Kidney epithelial cell (primary cell): Measurements from ENCODE around the gene HS3ST6. TPM values are rescaled to one million over a fixed set of nuclear protein-coding genes. Genes with fewer than 3 reads are reported as not detected.
"Not testable (repeated sequence)": the region's sequence is repeated elsewhere in the genome, so short reads cannot be mapped to it uniquely, and the experiment has no call there.

Experiments used
- DNase-seq: peaks from one replicate; pipeline ENCODE4 v3.0.0-alpha.2; 2010; ENCODE audit warnings: low read depth
- H3K27me3 ChIP-seq: 2 replicates; pipeline ENCODE4 v1.6.0; 2011; ENCODE audit warnings: low read length; ENCODE audit not compliant: control insufficient read depth, insufficient read depth
- H3K36me3 ChIP-seq: 2 replicates; pipeline ENCODE4 v1.5.1; 2011; ENCODE audit warnings: low read length; ENCODE audit not compliant: control insufficient read depth, insufficient read depth
- H3K4me3 ChIP-seq: 2 replicates; pipeline ENCODE4 v1.5.1; 2011; ENCODE audit warnings: low read depth, mild to moderate bottlenecking, control low read depth, low read length
- total RNA-seq: library from RNA; depleted of rRNA; stranded (reverse); fragments of >200 nt; gene quantifications from 2 replicates; pipeline ENCODE4 v1.2.3, GENCODE V29; 2015
- TF ChIP-seq, protein P1 (sequence below): IDR thresholded peaks from 2 replicates; pipeline ENCODE4 v1.5.1; 2011; ENCODE audit warnings: mild to moderate bottlenecking, moderate library complexity, low read length, control low read depth, inconsistent platforms; ENCODE audit not compliant: insufficient read depth, poor library complexity, severe bottlenecking

HS3ST6 gene
- total RNA-seq, 1 donor from 2014 or later, result 0.92 TPM

DNA sequence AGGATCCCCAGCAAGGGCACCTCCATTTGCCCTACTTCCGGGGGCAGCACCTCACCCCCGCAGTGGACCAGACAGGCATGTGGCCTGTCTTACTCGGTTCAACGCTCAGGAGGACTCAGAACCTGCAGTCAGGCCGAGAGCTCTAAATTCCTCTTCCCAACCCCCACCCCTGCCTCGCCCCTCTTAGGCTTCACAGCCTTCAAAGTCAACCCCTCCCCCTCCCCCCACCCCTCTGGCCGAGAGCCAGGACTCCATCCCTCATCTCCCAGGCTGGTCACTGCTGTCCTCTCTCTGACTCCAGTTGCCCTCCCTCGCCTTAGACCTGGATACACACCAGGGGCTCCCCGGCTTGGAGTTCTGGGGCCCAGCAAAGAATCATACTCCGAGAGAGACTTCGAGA, 8.1 kb upstream of the HS3ST6 start:
- DNase-seq, result no peak
- Histone ChIP-seq H3K4me3 (no peak overlapping the region), H3K27me3 (peaks cover 17% of the 10 kb centered on the region), H3K36me3 (no peaks in the 10 kb centered on the region)
- TF ChIP-seq, protein P1, sequence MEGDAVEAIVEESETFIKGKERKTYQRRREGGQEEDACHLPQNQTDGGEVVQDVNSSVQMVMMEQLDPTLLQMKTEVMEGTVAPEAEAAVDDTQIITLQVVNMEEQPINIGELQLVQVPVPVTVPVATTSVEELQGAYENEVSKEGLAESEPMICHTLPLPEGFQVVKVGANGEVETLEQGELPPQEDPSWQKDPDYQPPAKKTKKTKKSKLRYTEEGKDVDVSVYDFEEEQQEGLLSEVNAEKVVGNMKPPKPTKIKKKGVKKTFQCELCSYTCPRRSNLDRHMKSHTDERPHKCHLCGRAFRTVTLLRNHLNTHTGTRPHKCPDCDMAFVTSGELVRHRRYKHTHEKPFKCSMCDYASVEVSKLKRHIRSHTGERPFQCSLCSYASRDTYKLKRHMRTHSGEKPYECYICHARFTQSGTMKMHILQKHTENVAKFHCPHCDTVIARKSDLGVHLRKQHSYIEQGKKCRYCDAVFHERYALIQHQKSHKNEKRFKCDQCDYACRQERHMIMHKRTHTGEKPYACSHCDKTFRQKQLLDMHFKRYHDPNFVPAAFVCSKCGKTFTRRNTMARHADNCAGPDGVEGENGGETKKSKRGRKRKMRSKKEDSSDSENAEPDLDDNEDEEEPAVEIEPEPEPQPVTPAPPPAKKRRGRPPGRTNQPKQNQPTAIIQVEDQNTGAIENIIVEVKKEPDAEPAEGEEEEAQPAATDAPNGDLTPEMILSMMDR, result no peak

DNA sequence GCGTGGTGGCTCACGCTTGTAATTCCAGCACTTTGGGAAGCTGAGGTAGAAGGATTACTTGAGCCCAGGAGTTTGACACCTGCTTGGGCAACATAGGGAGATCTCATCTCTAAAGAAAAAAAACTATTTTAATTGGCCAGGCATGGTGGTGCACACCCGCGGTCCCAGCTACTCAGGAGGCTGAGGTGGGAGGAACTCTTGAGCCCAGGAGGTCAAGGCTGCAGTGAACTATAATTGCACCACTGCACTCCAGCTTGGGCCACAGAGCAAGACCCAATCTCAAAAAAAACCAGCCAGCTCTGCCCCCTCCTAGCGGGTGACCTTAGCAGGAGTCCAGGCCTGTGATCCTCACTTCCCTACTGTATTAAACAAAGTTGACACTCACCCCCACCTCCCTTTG, 5.9 kb upstream of the HS3ST6 start:
- H3K4me3 ChIP-seq, result no peak overlapping the region
- no peak for DNase-seq
- peaks cover 36% of the 10 kb centered on the region for H3K27me3 ChIP-seq
- H3K36me3 ChIP-seq, result no peaks in the 10 kb centered on the region
- TF ChIP-seq, protein P1, result no peak

DNA sequence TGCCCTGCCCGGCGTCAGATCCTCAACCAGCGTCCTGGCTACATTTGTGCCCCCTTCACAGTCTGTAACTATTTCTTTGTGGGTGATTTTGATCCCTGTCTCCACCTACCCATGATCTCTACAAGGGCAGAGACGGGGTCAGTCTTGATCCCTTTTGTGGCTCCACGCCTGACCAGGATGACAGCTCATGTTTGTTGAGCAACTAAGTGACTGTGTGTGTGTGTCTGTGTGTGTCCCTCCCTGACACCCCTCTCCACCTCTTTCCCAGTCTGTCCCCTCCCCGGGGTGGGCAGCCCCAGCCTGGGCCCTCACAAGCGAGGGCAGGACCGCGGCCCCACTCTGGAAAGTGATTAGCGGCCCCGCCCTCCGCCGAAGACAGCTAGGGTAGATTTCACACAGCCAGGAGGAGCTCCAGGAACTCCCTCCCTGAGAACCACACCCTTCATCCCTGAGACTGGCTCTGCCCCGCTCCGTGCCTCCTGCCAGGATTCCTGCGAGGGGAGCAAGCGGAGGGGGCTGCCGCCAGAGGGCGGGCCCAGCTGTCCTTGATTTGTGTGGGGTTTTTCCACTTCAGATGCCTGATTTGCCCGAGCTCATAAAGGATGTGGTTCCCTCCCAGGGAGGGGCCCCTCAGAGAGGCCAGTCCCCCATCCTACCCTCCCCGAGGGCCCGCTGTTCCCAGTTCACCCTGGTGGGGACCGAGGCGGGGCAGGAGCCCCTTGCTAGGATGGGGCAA, 5.3 kb upstream of the HS3ST6 start:
- TF ChIP-seq, protein P1, result peak; percentile 57
- no peak for DNase-seq
- no peak overlapping the region for H3K4me3 ChIP-seq
- H3K27me3 ChIP-seq, result peaks cover 43% of the 10 kb centered on the region
- no peaks in the 10 kb centered on the region for H3K36me3 ChIP-seq

DNA sequence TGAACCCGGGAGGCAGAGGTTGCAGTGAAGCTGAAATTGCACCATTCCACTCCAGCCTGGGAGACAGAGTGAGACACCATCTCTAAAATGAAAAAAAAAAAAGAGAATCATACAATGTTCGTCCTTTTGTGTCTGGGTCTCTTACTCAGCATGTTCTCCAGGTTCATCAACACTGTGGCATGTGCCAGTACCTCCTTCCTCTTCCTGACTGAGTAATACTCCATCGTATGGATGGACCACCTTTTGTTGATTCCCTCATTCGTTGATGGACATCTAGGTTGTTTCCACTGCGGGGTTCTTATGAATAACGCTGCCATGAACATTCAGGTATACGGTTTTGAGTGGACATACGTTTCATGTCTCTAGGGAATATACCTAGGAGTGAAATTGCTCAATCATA, 4.1 kb upstream of the HS3ST6 start:
- TF ChIP-seq, protein P1, result no peak
- H3K4me3 ChIP-seq, result no peak overlapping the region
- no peaks in the 10 kb centered on the region for H3K36me3 ChIP-seq
- H3K27me3 ChIP-seq, result peaks cover 50% of the 10 kb centered on the region
- no peak for DNase-seq

DNA sequence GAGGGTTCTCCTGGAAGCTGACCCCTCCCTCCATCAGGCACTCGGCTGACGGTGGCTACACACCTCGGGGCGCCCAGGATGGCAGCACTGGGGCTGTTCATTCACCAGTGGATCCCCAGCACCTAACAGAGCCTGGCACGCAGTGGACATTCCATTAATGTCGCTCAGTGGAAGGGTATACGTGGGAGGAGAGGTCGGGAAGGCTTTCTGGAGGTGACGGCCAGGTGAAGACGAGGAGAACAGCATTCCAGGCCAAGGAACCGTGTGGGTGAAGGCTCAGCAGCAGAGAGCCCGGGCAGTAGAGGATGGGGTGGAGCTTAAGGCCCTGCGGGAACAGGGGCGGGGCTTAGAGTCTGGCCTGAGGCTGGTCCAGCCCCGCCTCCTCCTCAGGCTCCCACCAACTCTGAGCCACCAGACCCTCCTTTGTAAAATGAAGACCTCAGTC, 2.5 kb upstream of the HS3ST6 start:
- DNase-seq, result no peak
- Histone ChIP-seq H3K27me3 (peaks cover 66% of the 10 kb centered on the region), H3K36me3 (no peaks in the 10 kb centered on the region), H3K4me3 (no peak overlapping the region)
- TF ChIP-seq, protein P1, result no peak

DNA sequence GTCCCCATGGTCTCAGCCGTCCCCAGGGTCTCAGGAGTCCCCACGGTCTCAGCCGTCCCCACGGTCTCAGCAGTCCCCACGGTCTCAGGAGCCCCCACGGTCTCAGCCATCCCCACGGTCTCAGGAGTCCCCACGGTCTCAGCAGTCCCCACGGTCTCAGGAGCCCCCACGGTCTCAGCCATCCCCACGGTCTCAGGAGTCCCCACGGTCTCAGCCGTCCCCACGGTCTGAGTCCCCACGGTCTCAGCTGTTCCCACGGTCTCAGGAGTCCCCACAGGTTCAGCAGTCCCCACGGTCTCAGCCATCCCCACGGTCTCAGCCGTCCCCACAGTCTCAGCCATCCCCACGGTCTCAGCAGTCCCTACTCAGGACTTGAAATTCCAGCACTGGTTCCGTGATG, 1.9 kb upstream of the HS3ST6 start:
- not testable (repeated sequence) for DNase-seq, H3K36me3 ChIP-seq, H3K4me3 ChIP-seq
- peaks cover 70% of the 10 kb centered on the region for H3K27me3 ChIP-seq
